IMR-90 (cell line): Measurements from ENCODE around the gene SH2D7. TPM values are rescaled to one million over a fixed set of nuclear protein-coding genes. Genes with fewer than 3 reads are reported as not detected.
A peak's percentile ranks its signal among the peaks of the same experiment; 100 is the strongest.

Source experiments
- ATAC-seq: fragments of 200-7000 bp; cut with Tn5 transposase; 2 replicates; pipeline ENCODE4 v1.9.1; 2020; ENCODE audit warnings: low read depth, mild to moderate bottlenecking, moderate library complexity
- BruUV-seq: library from RNA; stranded (reverse); fragments of 400-500 nt; replicated peaks from 2 replicates; lab custom pipeline; 2021; lab: Mats Ljungman, UMichigan
- CTCF ChIA-PET: fragments of 300-600 bp; formaldehyde crosslinking; extraction: SDS; loops from one replicate; lab custom pipeline; 2021; ENCODE audit warnings: antibody characterized with exemption; lab: Yijun Ruan, JAX
- POLR2A ChIA-PET: fragments of 300-600 bp; sonication (Branson Sonifier 250); formaldehyde crosslinking; loops from one replicate; lab custom pipeline; 2022; ENCODE audit warnings: antibody characterized with exemption; ENCODE audit not compliant: unreplicated experiment; lab: Charles Lee
- DNase-seq: peaks from one replicate; pipeline ENCODE4 v3.0.0; 2013
- H2AFZ ChIP-seq: replicated peaks from 2 replicates; pipeline ENCODE3; 2013; ENCODE audit warnings: low read length, mild to moderate bottlenecking; ENCODE audit not compliant: poor library complexity
- H2AK5ac ChIP-seq: 2 replicates; pipeline ENCODE4 v1.6.1; 2013; ENCODE audit warnings: low read depth, low read length, inconsistent platforms
- H2AK9ac ChIP-seq: replicated peaks from 2 replicates; pipeline ENCODE3; 2013; ENCODE audit warnings: mild to moderate bottlenecking, low read depth, low read length, moderate library complexity; ENCODE audit not compliant: poor library complexity
- H2BK120ac ChIP-seq: 2 replicates; pipeline ENCODE4 v1.6.1; 2013; ENCODE audit warnings: low read depth, low read length, inconsistent platforms
- H2BK15ac ChIP-seq: 3 replicates; pipeline ENCODE4 v1.6.1; 2013; ENCODE audit warnings: low read depth, low read length, inconsistent platforms
- H2BK20ac ChIP-seq: 2 replicates; pipeline ENCODE4 v1.6.1; 2013; ENCODE audit warnings: low read depth, mild to moderate bottlenecking, inconsistent platforms, low read length, moderate library complexity
- H2BK5ac ChIP-seq: 2 replicates; pipeline ENCODE4 v1.6.1; 2013; ENCODE audit warnings: mild to moderate bottlenecking, low read depth, low read length, inconsistent platforms; ENCODE audit not compliant: poor library complexity, severe bottlenecking
- H3K14ac ChIP-seq: replicated peaks from 2 replicates; pipeline ENCODE4 v1.6.1; 2013; ENCODE audit warnings: low read depth, low read length, inconsistent platforms
- H3K18ac ChIP-seq: 2 replicates; pipeline ENCODE4 v1.6.1; 2013; ENCODE audit warnings: low read depth, low read length, control low read depth
- H3K23ac ChIP-seq: 2 replicates; pipeline ENCODE4 v1.6.1; 2013; ENCODE audit warnings: low read depth, low read length, inconsistent platforms
- H3K27ac ChIP-seq: 2 replicates; pipeline ENCODE4 v1.5.1; 2013; ENCODE audit warnings: mild to moderate bottlenecking, control low read depth, low read length; ENCODE audit not compliant: insufficient read depth
- H3K27me3 ChIP-seq: 2 replicates; pipeline ENCODE4 v1.6.1; 2013; ENCODE audit warnings: low read length; ENCODE audit not compliant: control insufficient read depth, insufficient read depth
- H3K36me3 ChIP-seq: 2 replicates; pipeline ENCODE4 v1.6.1; 2013; ENCODE audit warnings: low read length, mixed read lengths; ENCODE audit not compliant: control insufficient read depth, insufficient read depth
- H3K4ac ChIP-seq: 2 replicates; pipeline ENCODE4 v1.6.1; 2013; ENCODE audit warnings: low read depth, low read length, inconsistent platforms
- H3K4me1 ChIP-seq: 2 replicates; pipeline ENCODE4 v1.6.1; 2013; ENCODE audit warnings: low read length, mixed read lengths; ENCODE audit not compliant: control insufficient read depth, insufficient read depth
- H3K4me2 ChIP-seq: 2 replicates; pipeline ENCODE4 v1.6.1; 2013; ENCODE audit warnings: low read depth, mild to moderate bottlenecking, control low read depth, low read length, moderate library complexity
- H3K4me3 ChIP-seq: 2 replicates; pipeline ENCODE4 v1.5.1; 2013; ENCODE audit warnings: low read depth, mild to moderate bottlenecking, control low read depth, low read length, moderate library complexity; ENCODE audit not compliant: insufficient read depth
- H3K56ac ChIP-seq: 2 replicates; pipeline ENCODE4 v1.6.1; 2013; ENCODE audit warnings: low read length, inconsistent platforms; ENCODE audit not compliant: insufficient read depth; ENCODE audit errors: extremely low read depth
- H3K79me1 ChIP-seq, 2 experiments: 2 replicates each; pipeline ENCODE4 v1.6.1; 2013; ENCODE audit warnings: low read length in 2 of 2, inconsistent platforms in 1 of 2, low read depth in 1 of 2
- H3K9ac ChIP-seq: 2 replicates; pipeline ENCODE4 v1.6.1; 2013; ENCODE audit warnings: low read depth, low read length, control low read depth
- H3K9me1 ChIP-seq: 2 replicates; pipeline ENCODE4 v1.6.1; 2013; ENCODE audit warnings: low read length, inconsistent platforms; ENCODE audit not compliant: insufficient read depth
- H3K9me3 ChIP-seq: 2 replicates; pipeline ENCODE4 v1.6.1; 2013; ENCODE audit warnings: low read length; ENCODE audit not compliant: control insufficient read depth, insufficient read depth
- H4K20me1 ChIP-seq: 2 replicates; pipeline ENCODE4 v1.6.1; 2013; ENCODE audit warnings: low read length, inconsistent platforms; ENCODE audit not compliant: insufficient read depth
- H4K5ac ChIP-seq: 2 replicates; pipeline ENCODE4 v1.6.1; 2013; ENCODE audit warnings: mild to moderate bottlenecking, low read depth, low read length, control low read depth
- H4K8ac ChIP-seq, 2 experiments: 2 replicates each; pipeline ENCODE4 v1.6.1; 2013; ENCODE audit warnings: low read depth in 2 of 2, low read length in 2 of 2, control low read depth in 1 of 2, inconsistent platforms in 1 of 2
- H4K91ac ChIP-seq: 2 replicates; pipeline ENCODE4 v1.6.1; 2013; ENCODE audit warnings: low read depth, low read length, inconsistent platforms; ENCODE audit not compliant: insufficient read depth
- BHLHE40 ChIP-seq: fragments of 150-350 bp; IDR thresholded peaks from 2 replicates; pipeline ENCODE4 v1.6.1; 2016; ENCODE audit warnings: mild to moderate bottlenecking, low read depth, low read length
- MAFK ChIP-seq: IDR thresholded peaks from 2 replicates; pipeline ENCODE4 v1.6.1; 2012; ENCODE audit warnings: low read depth, low read length, improper control_type of control experiment
- MAZ ChIP-seq: IDR thresholded peaks from 2 replicates; pipeline ENCODE4 v1.6.1; 2012; ENCODE audit warnings: low read depth, mild to moderate bottlenecking, low read length, improper control_type of control experiment, moderate library complexity, borderline replicate concordance
- MXI1 ChIP-seq: IDR thresholded peaks from 2 replicates; pipeline ENCODE4 v1.6.1; 2012; ENCODE audit warnings: low read depth, mild to moderate bottlenecking, low read length, moderate library complexity, borderline replicate concordance
- NFE2L2 ChIP-seq: fragments of 150-350 bp; IDR thresholded peaks from 2 replicates; pipeline ENCODE4 v1.6.1; 2016; ENCODE audit warnings: low read depth, mild to moderate bottlenecking, low read length
- RCOR1 ChIP-seq: IDR thresholded peaks from 2 replicates; pipeline ENCODE4 v1.6.1; 2012; ENCODE audit warnings: mild to moderate bottlenecking, low read length, improper control_type of control experiment; ENCODE audit not compliant: insufficient replicate concordance
- RFX5 ChIP-seq: IDR thresholded peaks from 2 replicates; pipeline ENCODE4 v1.8.0; 2012; ENCODE audit warnings: low read depth, mild to moderate bottlenecking, low read length, moderate library complexity
- SMC3 ChIP-seq: fragments of 150-350 bp; IDR thresholded peaks from 2 replicates; pipeline ENCODE4 v1.6.1; 2016; ENCODE audit warnings: low read depth, mild to moderate bottlenecking, antibody characterized with exemption, low read length, moderate library complexity
- WGBS, 2 experiments: methylation state at CpG; one replicate each; pipeline versions ENCODE4 v1.1.5 to v1.1.7; 2013; ENCODE audit warnings: missing lambda C conversion rate in 2 of 2; ENCODE audit not compliant: insufficient read length in 1 of 2; ENCODE audit errors: extremely low coverage in 2 of 2; 5-methylcytosine and 5-hydroxymethylcytosine counted together
- dilution Hi-C: fragments of 300-500 bp; cut with HindIII; formaldehyde crosslinking; loops from one replicate; pipeline ENCODE4 v1.14.3; 2018; ENCODE audit warnings: low sequenced_read_pairs; ENCODE audit not compliant: unreplicated experiment
- in situ Hi-C: fragments of 300-500 bp; cut with MboI; formaldehyde crosslinking; loops from 3 replicates; pipeline ENCODE4 v1.14.3; 2019; ENCODE audit warnings: low sequenced_read_pairs, inconsistent platforms, mixed read lengths
- intact Hi-C: fragments of 100-400 bp; cut with micrococcal nuclease; formaldehyde crosslinking; loops from 2 replicates; pipeline ENCODE4 v1.10.0; 2022
- polyA plus RNA-seq, 3 experiments: library from polyadenylated mRNA; depleted of rRNA; stranded (reverse); fragments of >200 nt; gene quantifications; 2 replicates each; pipeline ENCODE4 v1.2.3, GENCODE V29; 2012; ENCODE audit warnings: low replicate concordance in 1 of 3
- total RNA-seq: library from RNA; depleted of rRNA; stranded (reverse); fragments of >200 nt; gene quantifications from 2 replicates; pipeline ENCODE4 v1.2.3, GENCODE V29; 2012
- TF ChIP-seq, protein P1 (sequence below): conservative IDR thresholded peaks from 2 replicates; pipeline ENCODE4 v1.5.1; 2012; ENCODE audit warnings: mild to moderate bottlenecking, low read depth, low read length, improper control_type of control experiment
- TF ChIP-seq, protein P2 (sequence below): fragments of 150-350 bp; IDR thresholded peaks from 2 replicates; pipeline ENCODE4 v1.6.1; 2017; ENCODE audit warnings: mild to moderate bottlenecking, antibody characterized with exemption, low read length, low read depth

Gene SH2D7
- total and polyA plus RNA-seq, 2 of the 4 experiments (the other 2 are of a cell fraction): not detected

DNA sequence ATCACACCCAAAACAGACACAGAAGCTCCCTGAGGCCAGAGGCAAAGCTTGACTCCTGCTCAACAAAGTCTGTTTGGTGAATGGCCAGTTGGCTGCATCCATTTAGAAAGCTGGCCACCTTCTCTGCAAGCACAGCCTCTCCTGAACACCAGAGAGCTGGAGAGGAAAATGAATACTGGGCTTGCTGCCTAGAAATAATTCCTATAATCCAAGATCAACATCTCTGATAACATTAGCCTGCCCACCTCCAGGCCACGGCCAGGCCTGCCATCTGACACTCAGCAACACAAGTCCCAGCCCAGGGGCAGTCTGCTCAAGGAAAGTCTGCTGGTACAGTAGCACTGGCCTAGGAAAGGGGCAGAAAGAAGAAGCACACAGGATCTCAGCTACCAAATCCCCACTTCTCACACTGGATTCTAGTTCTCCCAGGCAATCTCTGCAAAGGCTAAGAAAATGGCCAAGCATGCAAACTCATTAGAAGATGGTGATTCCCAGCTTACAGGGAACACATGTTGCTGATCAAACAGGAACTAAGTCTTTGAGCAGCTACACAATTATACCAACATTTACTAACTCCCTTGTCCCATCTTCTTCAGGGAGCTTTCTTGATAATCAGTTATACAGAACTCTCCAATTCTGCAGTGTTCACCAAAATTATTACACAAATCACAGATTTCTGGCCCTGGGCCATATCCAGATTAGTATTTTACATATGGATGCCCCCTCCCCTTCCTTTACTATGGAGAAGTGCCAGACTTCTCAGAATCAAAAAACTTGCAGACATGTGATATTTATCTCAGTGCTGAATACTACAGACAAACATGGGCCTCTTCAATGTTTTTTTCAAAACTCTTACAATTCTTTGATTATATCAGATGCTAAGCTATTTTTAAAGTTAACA lies 24.8 kb upstream of the SH2D7 start:
- peak overlapping the region; percentile 73 for H3K4ac ChIP-seq
- H3K79me1 ChIP-seq: peaks cover 38 to 94% of the 10 kb centered on the region in 2 experiments
- no peaks in the 10 kb centered on the region for H3K27me3 ChIP-seq
- no peak for ATAC-seq
- in situ Hi-C loops (no loop called here), dilution Hi-C loops (no loop called here), intact Hi-C loops (no loop called here)
- H2BK15ac ChIP-seq: peak overlapping the region; percentile 51; the same call in 2 of the 3 replicates
- peak overlapping the region; percentile 33 for H3K18ac ChIP-seq
- peak overlapping the region; percentile 76; the same call in 1 of the 2 replicates for H2AK5ac ChIP-seq
- no peak for TF ChIP-seq SMC3
- no peak for TF ChIP-seq MAFK
- TF ChIP-seq RFX5: no peak
- no peak for TF ChIP-seq RCOR1
- TF ChIP-seq, protein P1, sequence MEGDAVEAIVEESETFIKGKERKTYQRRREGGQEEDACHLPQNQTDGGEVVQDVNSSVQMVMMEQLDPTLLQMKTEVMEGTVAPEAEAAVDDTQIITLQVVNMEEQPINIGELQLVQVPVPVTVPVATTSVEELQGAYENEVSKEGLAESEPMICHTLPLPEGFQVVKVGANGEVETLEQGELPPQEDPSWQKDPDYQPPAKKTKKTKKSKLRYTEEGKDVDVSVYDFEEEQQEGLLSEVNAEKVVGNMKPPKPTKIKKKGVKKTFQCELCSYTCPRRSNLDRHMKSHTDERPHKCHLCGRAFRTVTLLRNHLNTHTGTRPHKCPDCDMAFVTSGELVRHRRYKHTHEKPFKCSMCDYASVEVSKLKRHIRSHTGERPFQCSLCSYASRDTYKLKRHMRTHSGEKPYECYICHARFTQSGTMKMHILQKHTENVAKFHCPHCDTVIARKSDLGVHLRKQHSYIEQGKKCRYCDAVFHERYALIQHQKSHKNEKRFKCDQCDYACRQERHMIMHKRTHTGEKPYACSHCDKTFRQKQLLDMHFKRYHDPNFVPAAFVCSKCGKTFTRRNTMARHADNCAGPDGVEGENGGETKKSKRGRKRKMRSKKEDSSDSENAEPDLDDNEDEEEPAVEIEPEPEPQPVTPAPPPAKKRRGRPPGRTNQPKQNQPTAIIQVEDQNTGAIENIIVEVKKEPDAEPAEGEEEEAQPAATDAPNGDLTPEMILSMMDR: no peak
- TF ChIP-seq, protein P2, sequence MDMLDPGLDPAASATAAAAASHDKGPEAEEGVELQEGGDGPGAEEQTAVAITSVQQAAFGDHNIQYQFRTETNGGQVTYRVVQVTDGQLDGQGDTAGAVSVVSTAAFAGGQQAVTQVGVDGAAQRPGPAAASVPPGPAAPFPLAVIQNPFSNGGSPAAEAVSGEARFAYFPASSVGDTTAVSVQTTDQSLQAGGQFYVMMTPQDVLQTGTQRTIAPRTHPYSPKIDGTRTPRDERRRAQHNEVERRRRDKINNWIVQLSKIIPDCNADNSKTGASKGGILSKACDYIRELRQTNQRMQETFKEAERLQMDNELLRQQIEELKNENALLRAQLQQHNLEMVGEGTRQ: no peak
- TF ChIP-seq MXI1: no peak
- no peak for TF ChIP-seq BHLHE40
- no peak for TF ChIP-seq MAZ
- TF ChIP-seq NFE2L2: no peak
- peak overlapping the region; percentile 61 for H2BK20ac ChIP-seq
- peak overlapping the region; percentile 71; the same call in 1 of the 2 replicates for H3K23ac ChIP-seq
- H3K14ac ChIP-seq: peak overlapping the region; percentile 51
- POLR2A ChIA-PET: no interaction called here
- no peak overlapping the region for H3K4me3 ChIP-seq
- H2AK9ac ChIP-seq: no peak overlapping the region
- H3K9me3 ChIP-seq: no peaks in the 10 kb centered on the region
- peaks cover 59% of the 10 kb centered on the region for H3K4me1 ChIP-seq
- H2BK120ac ChIP-seq: peak overlapping the region; percentile 54
- peaks cover 67% of the 10 kb centered on the region for H4K20me1 ChIP-seq
- CTCF ChIA-PET: interaction anchor here (0.8 to 1.7 kb wide), 3 partner anchors 26 to 62 kb away, joined by 3 to 5 read pairs (median 4); no protein-coding TSS in a partner anchor
- no CpG with 5 or more reads among the region's 1 CpG for WGBS, 2 experiments
- H4K91ac ChIP-seq: peak overlapping the region; percentile 35
- H3K27ac ChIP-seq: peak overlapping the region; percentile 67; the same call in 1 of the 2 replicates
- peak overlapping the region; percentile 35 for H4K5ac ChIP-seq
- BruUV-seq: no TSS peak
- peak overlapping the region in 1 of 2 experiments; percentile 36; a peak in 2 of 4 replicates for H4K8ac ChIP-seq
- H2AFZ ChIP-seq: peak overlapping the region; percentile 16
- H3K9me1 ChIP-seq: peaks cover 59% of the 10 kb centered on the region
- H3K36me3 ChIP-seq: no peaks in the 10 kb centered on the region
- H3K4me2 ChIP-seq: peak overlapping the region; percentile 86
- DNase-seq: no peak
- H3K9ac ChIP-seq: no peak overlapping the region
- H3K56ac ChIP-seq: no peak overlapping the region
- peak overlapping the region; percentile 20 for H2BK5ac ChIP-seq
